ENCODE results near the gene HOXC11.

Gene HOXC11

DNA sequence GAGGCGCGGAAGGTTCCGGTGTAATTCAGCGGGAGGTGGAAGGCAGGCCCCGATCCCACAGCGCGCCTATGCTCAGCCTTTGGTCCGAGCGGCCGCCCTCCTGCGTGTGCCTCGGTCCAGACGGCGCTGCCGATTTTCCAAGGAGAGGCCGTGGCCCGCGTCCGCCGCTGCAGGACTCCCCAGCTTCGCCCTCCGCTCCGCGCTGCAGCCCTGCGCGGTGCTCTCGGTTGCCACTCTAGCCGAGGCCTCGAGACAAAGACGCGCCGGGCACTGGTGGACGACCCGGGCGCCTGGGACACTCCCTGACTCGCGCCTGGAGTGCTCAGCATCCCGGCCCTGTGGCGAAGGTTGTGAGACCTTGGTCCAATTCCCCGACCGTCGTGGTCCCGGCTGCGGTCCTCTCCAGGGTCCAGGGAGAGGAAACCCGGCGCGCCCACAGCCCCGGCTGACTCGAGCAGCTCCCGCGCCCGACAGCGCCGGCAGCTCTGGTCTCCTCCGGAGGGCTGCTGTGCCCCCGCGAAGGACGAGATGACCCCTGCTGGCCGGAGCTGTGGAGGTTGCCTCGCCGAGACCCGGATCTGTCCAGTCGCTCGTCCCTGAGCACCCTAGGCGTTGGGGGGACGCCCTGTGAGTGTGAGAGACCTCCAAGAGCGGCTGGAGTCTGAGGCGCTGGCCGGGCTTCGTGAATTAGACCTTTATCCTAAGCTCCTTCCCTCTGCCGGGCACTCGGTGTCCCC is 11.7 kb upstream of the HOXC11 start:
- peak; percentile 43 for ATAC-seq
- TF ChIP-seq, protein P1, sequence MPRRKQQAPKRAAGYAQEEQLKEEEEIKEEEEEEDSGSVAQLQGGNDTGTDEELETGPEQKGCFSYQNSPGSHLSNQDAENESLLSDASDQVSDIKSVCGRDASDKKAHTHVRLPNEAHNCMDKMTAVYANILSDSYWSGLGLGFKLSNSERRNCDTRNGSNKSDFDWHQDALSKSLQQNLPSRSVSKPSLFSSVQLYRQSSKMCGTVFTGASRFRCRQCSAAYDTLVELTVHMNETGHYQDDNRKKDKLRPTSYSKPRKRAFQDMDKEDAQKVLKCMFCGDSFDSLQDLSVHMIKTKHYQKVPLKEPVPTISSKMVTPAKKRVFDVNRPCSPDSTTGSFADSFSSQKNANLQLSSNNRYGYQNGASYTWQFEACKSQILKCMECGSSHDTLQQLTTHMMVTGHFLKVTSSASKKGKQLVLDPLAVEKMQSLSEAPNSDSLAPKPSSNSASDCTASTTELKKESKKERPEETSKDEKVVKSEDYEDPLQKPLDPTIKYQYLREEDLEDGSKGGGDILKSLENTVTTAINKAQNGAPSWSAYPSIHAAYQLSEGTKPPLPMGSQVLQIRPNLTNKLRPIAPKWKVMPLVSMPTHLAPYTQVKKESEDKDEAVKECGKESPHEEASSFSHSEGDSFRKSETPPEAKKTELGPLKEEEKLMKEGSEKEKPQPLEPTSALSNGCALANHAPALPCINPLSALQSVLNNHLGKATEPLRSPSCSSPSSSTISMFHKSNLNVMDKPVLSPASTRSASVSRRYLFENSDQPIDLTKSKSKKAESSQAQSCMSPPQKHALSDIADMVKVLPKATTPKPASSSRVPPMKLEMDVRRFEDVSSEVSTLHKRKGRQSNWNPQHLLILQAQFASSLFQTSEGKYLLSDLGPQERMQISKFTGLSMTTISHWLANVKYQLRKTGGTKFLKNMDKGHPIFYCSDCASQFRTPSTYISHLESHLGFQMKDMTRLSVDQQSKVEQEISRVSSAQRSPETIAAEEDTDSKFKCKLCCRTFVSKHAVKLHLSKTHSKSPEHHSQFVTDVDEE (CRISPR knock-in tag; IDR thresholded peaks at IDR 0.05), result no peak
- TF ChIP-seq SNAI2 (CRISPR knock-in tag; IDR thresholded peaks at IDR 0.05) (no peak), RARB (CRISPR knock-in tag; IDR thresholded peaks at IDR 0.05) (no peak), ZC3H10 (CRISPR knock-in tag; IDR thresholded peaks at IDR 0.05) (no peak), ZNF565 (CRISPR knock-in tag; conservative IDR thresholded peaks at IDR 0.05; ENCODE audit: low read depth) (no peak)

- ATAC-seq, result no peak
- no peak for TF ChIP-seq TCF4 (CRISPR knock-in tag; IDR thresholded peaks at IDR 0.05; ENCODE audit: borderline replicate concordance)
- TF ChIP-seq ZNF565 (CRISPR knock-in tag; conservative IDR thresholded peaks at IDR 0.05; ENCODE audit: low read depth), result no peak
- no peak for TF ChIP-seq OSR1 (CRISPR knock-in tag; IDR thresholded peaks at IDR 0.05)
- no peak for TF ChIP-seq ZNF8 (CRISPR knock-in tag; IDR thresholded peaks at IDR 0.05)
- TF ChIP-seq GLIS3 (CRISPR knock-in tag; IDR thresholded peaks at IDR 0.05), result no peak
Measured at GRCh38 chr12:53963005-53963404, 9.9 kb upstream of the HOXC11 start.

GRCh38 chr12:53963434-53964314 is 9.3 kb upstream of the HOXC11 start:
- ATAC-seq, result no peak
- TF ChIP-seq CSDC2 (CRISPR knock-in tag; IDR thresholded peaks at IDR 0.05), result no peak
- no peak for TF ChIP-seq ESRRG (CRISPR knock-in tag; IDR thresholded peaks at IDR 0.05)
- no peak for TF ChIP-seq POU6F1 (CRISPR knock-in tag; IDR thresholded peaks at IDR 0.05; ENCODE audit: borderline replicate concordance, low read depth)
- TF ChIP-seq OSR1 (CRISPR knock-in tag; IDR thresholded peaks at IDR 0.05), result no peak
- no peak for TF ChIP-seq ZNF70 (CRISPR knock-in tag; IDR thresholded peaks at IDR 0.05)

- TF ChIP-seq ISL1 (CRISPR knock-in tag; IDR thresholded peaks at IDR 0.05) (no peak), ARNTL (CRISPR knock-in tag; IDR thresholded peaks at IDR 0.05; ENCODE audit: borderline replicate concordance, low read depth) (no peak), ZC3H10 (CRISPR knock-in tag; IDR thresholded peaks at IDR 0.05) (no peak), ZNF70 (CRISPR knock-in tag; IDR thresholded peaks at IDR 0.05) (no peak), TOX (CRISPR knock-in tag; IDR thresholded peaks at IDR 0.05; ENCODE audit: borderline replicate concordance) (no peak)
Measured at GRCh38 chr12:53964315-53964713, 8.6 kb upstream of the HOXC11 start.

DNA sequence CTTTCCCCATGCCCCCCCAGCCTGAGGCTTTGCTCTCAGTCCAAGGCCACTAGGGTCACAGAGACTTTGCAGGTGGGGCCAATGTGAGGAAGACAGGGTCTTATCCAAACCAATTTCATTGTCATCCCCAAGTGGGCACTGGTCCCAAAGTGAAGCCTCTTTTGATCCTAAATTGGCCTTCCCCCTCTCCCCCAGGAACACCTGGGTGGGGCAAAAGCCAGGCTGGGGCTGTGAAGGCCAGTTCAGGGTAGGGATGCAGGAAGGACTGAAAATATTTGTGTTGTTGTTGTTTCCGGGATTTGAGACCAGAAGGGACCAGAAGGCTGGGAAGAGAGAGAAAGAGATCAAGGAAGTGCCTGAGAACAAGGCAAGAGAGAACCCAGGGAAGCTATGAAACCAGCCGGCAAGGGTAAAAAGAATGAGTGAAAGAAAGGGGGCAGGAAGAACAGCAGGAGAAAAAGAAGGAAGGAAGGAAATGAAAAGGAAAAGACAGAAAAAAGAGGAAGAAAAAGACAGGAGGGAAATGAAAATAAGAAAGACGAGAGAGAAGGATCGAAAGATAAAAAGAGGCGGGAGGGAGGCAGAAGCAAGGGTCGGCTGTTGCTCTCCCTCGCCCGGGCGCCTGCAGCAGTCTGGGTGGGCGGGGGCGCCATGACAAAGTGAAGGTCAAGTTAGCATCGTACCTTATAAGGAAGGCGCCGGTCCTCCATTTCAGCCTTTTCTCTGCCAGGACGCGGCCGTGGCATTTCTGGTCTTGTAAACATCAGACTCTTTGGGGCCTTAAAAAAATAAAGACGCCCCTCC is 7.4 kb upstream of the HOXC11 start:
- no peak for ATAC-seq
- TF ChIP-seq CREB5 (CRISPR knock-in tag; IDR thresholded peaks at IDR 0.05; ENCODE audit: low read depth), result no peak
- TF ChIP-seq ZFP3 (CRISPR knock-in tag; IDR thresholded peaks at IDR 0.05), result no peak
- no peak for TF ChIP-seq OSR1 (CRISPR knock-in tag; IDR thresholded peaks at IDR 0.05)
- TF ChIP-seq ARNTL (CRISPR knock-in tag; IDR thresholded peaks at IDR 0.05; ENCODE audit: borderline replicate concordance, low read depth), result no peak
- TF ChIP-seq, protein P2, sequence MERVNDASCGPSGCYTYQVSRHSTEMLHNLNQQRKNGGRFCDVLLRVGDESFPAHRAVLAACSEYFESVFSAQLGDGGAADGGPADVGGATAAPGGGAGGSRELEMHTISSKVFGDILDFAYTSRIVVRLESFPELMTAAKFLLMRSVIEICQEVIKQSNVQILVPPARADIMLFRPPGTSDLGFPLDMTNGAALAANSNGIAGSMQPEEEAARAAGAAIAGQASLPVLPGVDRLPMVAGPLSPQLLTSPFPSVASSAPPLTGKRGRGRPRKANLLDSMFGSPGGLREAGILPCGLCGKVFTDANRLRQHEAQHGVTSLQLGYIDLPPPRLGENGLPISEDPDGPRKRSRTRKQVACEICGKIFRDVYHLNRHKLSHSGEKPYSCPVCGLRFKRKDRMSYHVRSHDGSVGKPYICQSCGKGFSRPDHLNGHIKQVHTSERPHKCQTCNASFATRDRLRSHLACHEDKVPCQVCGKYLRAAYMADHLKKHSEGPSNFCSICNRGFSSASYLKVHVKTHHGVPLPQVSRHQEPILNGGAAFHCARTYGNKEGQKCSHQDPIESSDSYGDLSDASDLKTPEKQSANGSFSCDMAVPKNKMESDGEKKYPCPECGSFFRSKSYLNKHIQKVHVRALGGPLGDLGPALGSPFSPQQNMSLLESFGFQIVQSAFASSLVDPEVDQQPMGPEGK (CRISPR knock-in tag; IDR thresholded peaks at IDR 0.05; ENCODE audit: borderline replicate concordance), result no peak
- TF ChIP-seq PPARA (CRISPR knock-in tag; IDR thresholded peaks at IDR 0.05; ENCODE audit: borderline replicate concordance), result no peak
- TF ChIP-seq, protein P1 (CRISPR knock-in tag; IDR thresholded peaks at IDR 0.05), result no peak
- no peak for TF ChIP-seq ZNF8 (CRISPR knock-in tag; IDR thresholded peaks at IDR 0.05)
- TF ChIP-seq BACH2 (CRISPR knock-in tag; IDR thresholded peaks at IDR 0.05; ENCODE audit: borderline replicate concordance), result no peak

More at GRCh38 chr12:53964315-53964713, 8.6 kb upstream of the HOXC11 start:
- ATAC-seq, result no peak
